Activated T-helper 2 cell treated with anti-CD3 and anti-CD28 coated beads, Interferon-gamma antibody, Interleukin-2, Interleukin-4, amounts not matched to agents 10 μg/mL and 5 μg/mL and 100 μg/mL, durations not matched to agents 14 hours and 24 hours and 36 hours (primary cell): ENCODE data around the gene GUCA2A. TPM values are rescaled to one million over a fixed set of nuclear protein-coding genes. Genes with fewer than 3 reads are reported as not detected.

Source experiments
- DNase-seq: peaks from one replicate; pipeline ENCODE4 v3.0.0; 2021; ENCODE audit warnings: low spot score
- H3K27ac Mint-ChIP-seq: one replicate; pipeline ENCODE4 v1.8.0; 2021; ENCODE audit warnings: mixed read lengths
- H3K27me3 Mint-ChIP-seq: one replicate; pipeline ENCODE4 v1.8.0; 2021; ENCODE audit warnings: low read depth, mixed read lengths
- H3K36me3 Mint-ChIP-seq: one replicate; pipeline ENCODE4 v1.8.0; 2021; ENCODE audit warnings: low read depth, mixed read lengths
- H3K4me1 Mint-ChIP-seq: one replicate; pipeline ENCODE4 v1.8.0; 2021; ENCODE audit warnings: low read depth, mixed read lengths
- H3K4me3 Mint-ChIP-seq: one replicate; pipeline ENCODE4 v1.8.0; 2021; ENCODE audit warnings: low read depth, mild to moderate bottlenecking, moderate library complexity, mixed read lengths
- H3K9me3 Mint-ChIP-seq: one replicate; pipeline ENCODE4 v1.8.0; 2021; ENCODE audit warnings: mixed read lengths
- intact Hi-C: fragments of 100-400 bp; cut with micrococcal nuclease; formaldehyde crosslinking; loops from one replicate; pipeline ENCODE4 v1.15.1; 2023
- total RNA-seq: library from RNA; stranded (reverse); gene quantifications from 2 replicates; pipeline ENCODE4 v1.2.3, GENCODE V29; 2022

Gene GUCA2A
- total RNA-seq, 1 donor from 2014 or later, result not detected

GRCh38 chr1:42186152-42186551 lies 21.6 kb upstream of the GUCA2A start:
- intact Hi-C loops, result no loop called here
- H3K27me3 Mint-ChIP-seq, result no peaks in the 10 kb centered on the region
- H3K4me3 Mint-ChIP-seq, result no peak overlapping the region
- H3K4me1 Mint-ChIP-seq, result no peaks in the 10 kb centered on the region
- peak overlapping the region; percentile 3 for H3K27ac Mint-ChIP-seq
- no peaks in the 10 kb centered on the region for H3K9me3 Mint-ChIP-seq
- no peak for DNase-seq
- H3K36me3 Mint-ChIP-seq, result peaks cover 43% of the 10 kb centered on the region

- Mint-ChIP-seq H3K4me3 (no peak overlapping the region), H3K27ac (no peak overlapping the region), H3K27me3 (no peaks in the 10 kb centered on the region), H3K4me1 (no peaks in the 10 kb centered on the region), H3K9me3 (no peaks in the 10 kb centered on the region), H3K36me3 (peaks cover 39% of the 10 kb centered on the region)
- intact Hi-C loops, result no loop called here
- no peak for DNase-seq
These were observed 20.1 kb upstream of the GUCA2A start for GRCh38 chr1:42184616-42185015.

- Mint-ChIP-seq H3K4me3 (no peak overlapping the region), H3K36me3 (peaks cover 35% of the 10 kb centered on the region), H3K27me3 (no peaks in the 10 kb centered on the region), H3K27ac (no peak overlapping the region), H3K4me1 (no peaks in the 10 kb centered on the region), H3K9me3 (no peaks in the 10 kb centered on the region)
- no peak for DNase-seq
- intact Hi-C loops, result no loop called here
These were observed 19.4 kb upstream of the GUCA2A start for GRCh38 chr1:42183957-42184268.

- Mint-ChIP-seq H3K27ac (no peak overlapping the region), H3K27me3 (no peaks in the 10 kb centered on the region), H3K9me3 (no peaks in the 10 kb centered on the region), H3K4me3 (no peak overlapping the region), H3K4me1 (no peaks in the 10 kb centered on the region), H3K36me3 (peaks cover 35% of the 10 kb centered on the region)
- intact Hi-C loops, result no loop called here
- no peak for DNase-seq
These were observed 18.8 kb upstream of the GUCA2A start for GRCh38 chr1:42183210-42183956.

- no peaks in the 10 kb centered on the region for H3K27me3 Mint-ChIP-seq
- no peak overlapping the region for H3K27ac Mint-ChIP-seq
These were observed 17.1 kb upstream of the GUCA2A start for GRCh38 chr1:42181687-42182086.

GRCh38 chr1:42179900-42180329 lies 15.4 kb upstream of the GUCA2A start:
- intact Hi-C loops, result loop anchor here (5.0 kb wide), 1 partner anchor 152 kb away; no protein-coding TSS in a partner anchor
- Mint-ChIP-seq H3K4me1 (no peaks in the 10 kb centered on the region), H3K27me3 (no peaks in the 10 kb centered on the region), H3K4me3 (no peak overlapping the region), H3K36me3 (peaks cover 21% of the 10 kb centered on the region), H3K27ac (no peak overlapping the region), H3K9me3 (no peaks in the 10 kb centered on the region)
- no peak for DNase-seq

More at GRCh38 chr1:42181687-42182086, 17.1 kb upstream of the GUCA2A start:
- Mint-ChIP-seq H3K36me3 (peaks cover 30% of the 10 kb centered on the region), H3K9me3 (no peaks in the 10 kb centered on the region), H3K4me1 (no peaks in the 10 kb centered on the region), H3K4me3 (no peak overlapping the region)
- DNase-seq, result no peak
- intact Hi-C loops, result no loop called here

GRCh38 chr1:42179275-42179674 lies 14.7 kb upstream of the GUCA2A start:
- peaks cover 17% of the 10 kb centered on the region for H3K36me3 Mint-ChIP-seq
- no peak overlapping the region for H3K4me3 Mint-ChIP-seq
- no peak for DNase-seq
- H3K4me1 Mint-ChIP-seq, result no peaks in the 10 kb centered on the region
- H3K27ac Mint-ChIP-seq, result no peak overlapping the region
- intact Hi-C loops, result loop anchor here (5.0 kb wide), 1 partner anchor 153 kb away; no protein-coding TSS in a partner anchor
- no peaks in the 10 kb centered on the region for H3K9me3 Mint-ChIP-seq
- H3K27me3 Mint-ChIP-seq, result no peaks in the 10 kb centered on the region

GRCh38 chr1:42178249-42178648 lies 13.7 kb upstream of the GUCA2A start:
- no peak for DNase-seq
- no peak overlapping the region for H3K4me3 Mint-ChIP-seq
- H3K4me1 Mint-ChIP-seq, result no peaks in the 10 kb centered on the region
- intact Hi-C loops, result loop anchor here (5.0 kb wide), 1 partner anchor 154 kb away; no protein-coding TSS in a partner anchor
- no peak overlapping the region for H3K27ac Mint-ChIP-seq
- H3K36me3 Mint-ChIP-seq, result peaks cover 17% of the 10 kb centered on the region
- no peaks in the 10 kb centered on the region for H3K9me3 Mint-ChIP-seq
- H3K27me3 Mint-ChIP-seq, result no peaks in the 10 kb centered on the region

- H3K4me3 Mint-ChIP-seq, result no peak overlapping the region
- no peak for DNase-seq
- no peaks in the 10 kb centered on the region for H3K9me3 Mint-ChIP-seq
- intact Hi-C loops, result loop anchor here (5.0 kb wide), 1 partner anchor 155 kb away; no protein-coding TSS in a partner anchor
- H3K36me3 Mint-ChIP-seq, result peaks cover 17% of the 10 kb centered on the region
- no peaks in the 10 kb centered on the region for H3K27me3 Mint-ChIP-seq
- H3K27ac Mint-ChIP-seq, result no peak overlapping the region
- H3K4me1 Mint-ChIP-seq, result no peaks in the 10 kb centered on the region
These were observed 13.0 kb upstream of the GUCA2A start for GRCh38 chr1:42177541-42177981.

GRCh38 chr1:42176902-42177519 lies 12.5 kb upstream of the GUCA2A start:
- peaks cover 17% of the 10 kb centered on the region for H3K36me3 Mint-ChIP-seq
- intact Hi-C loops, result loop anchor here (5.0 kb wide), 1 partner anchor 155 kb away; no protein-coding TSS in a partner anchor
- no peaks in the 10 kb centered on the region for H3K9me3 Mint-ChIP-seq
- H3K4me3 Mint-ChIP-seq, result no peak overlapping the region
- H3K27me3 Mint-ChIP-seq, result no peaks in the 10 kb centered on the region
- H3K27ac Mint-ChIP-seq, result no peak overlapping the region
- DNase-seq, result no peak
- H3K4me1 Mint-ChIP-seq, result no peaks in the 10 kb centered on the region

GRCh38 chr1:42175314-42176054 lies 10.9 kb upstream of the GUCA2A start:
- DNase-seq, result no peak
- H3K27ac Mint-ChIP-seq, result no peak overlapping the region
- peaks cover 9% of the 10 kb centered on the region for H3K36me3 Mint-ChIP-seq
- H3K4me1 Mint-ChIP-seq, result no peaks in the 10 kb centered on the region
- no peaks in the 10 kb centered on the region for H3K27me3 Mint-ChIP-seq
- H3K4me3 Mint-ChIP-seq, result no peak overlapping the region
- H3K9me3 Mint-ChIP-seq, result no peaks in the 10 kb centered on the region
- intact Hi-C loops, result loop anchor here (5.0 kb wide), 1 partner anchor 157 kb away; no protein-coding TSS in a partner anchor

GRCh38 chr1:42173961-42174735 lies 9.6 kb upstream of the GUCA2A start:
- Mint-ChIP-seq H3K4me3 (no peak overlapping the region), H3K27me3 (no peaks in the 10 kb centered on the region), H3K36me3 (peaks cover 5% of the 10 kb centered on the region), H3K27ac (no peak overlapping the region), H3K9me3 (no peaks in the 10 kb centered on the region), H3K4me1 (no peaks in the 10 kb centered on the region)
- no peak for DNase-seq
- intact Hi-C loops, result no loop called here
